GM21723 (cell line): ENCODE data around the gene SLC6A17.

Source experiments
- ATAC-seq: cut with Tn5 transposase; IDR thresholded peaks from one replicate; pipeline ENCODE4 v1.9.1; 2021; ENCODE audit warnings: mild to moderate bottlenecking, moderate library complexity; ENCODE audit not compliant: unreplicated experiment

SLC6A17 gene

DNA sequence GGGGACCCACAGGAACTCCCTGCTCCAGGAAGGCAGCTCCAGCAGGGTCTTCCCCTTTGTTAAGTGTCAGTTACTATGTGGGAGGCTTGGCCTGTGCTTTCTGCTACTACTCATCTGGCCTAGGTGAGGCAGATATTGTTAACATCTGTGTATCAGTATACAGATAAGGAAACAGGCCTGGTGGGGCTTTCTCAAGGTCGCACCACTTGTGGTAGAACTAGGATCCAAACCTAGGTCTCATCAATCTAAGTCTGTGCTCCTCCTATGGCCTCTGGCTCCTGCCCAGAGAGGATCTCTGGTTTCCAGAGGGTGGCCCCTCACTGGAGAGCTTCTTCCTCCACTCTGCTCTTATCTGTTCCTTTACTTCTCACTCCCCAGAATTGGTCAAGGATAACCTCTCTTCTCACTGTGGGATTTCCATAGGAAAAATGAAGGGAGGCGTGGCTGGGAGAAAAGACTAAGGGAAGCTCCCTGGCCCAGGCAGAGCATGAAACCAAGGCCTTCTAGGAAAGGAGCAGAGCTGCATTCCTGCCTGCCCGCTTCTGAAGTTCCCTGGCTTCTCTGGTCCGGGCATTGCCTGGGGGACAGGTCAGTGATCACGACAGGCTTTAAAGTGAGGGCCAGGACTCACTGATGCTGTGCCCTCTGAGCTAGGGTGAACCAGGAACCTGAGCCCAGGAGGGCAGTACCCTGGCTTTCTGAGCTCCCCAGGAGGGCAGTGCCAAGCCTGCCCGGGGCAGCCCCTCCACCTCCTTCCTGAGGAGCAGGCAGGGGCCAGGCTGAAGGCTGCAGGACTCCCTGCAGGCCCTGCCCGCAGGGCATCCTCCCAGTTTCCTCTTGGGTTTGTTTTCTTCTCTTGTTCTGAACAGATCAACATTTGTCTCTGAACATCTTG, 65.6 kb downstream of the SLC6A17 start:
- no peak for ATAC-seq

DNA sequence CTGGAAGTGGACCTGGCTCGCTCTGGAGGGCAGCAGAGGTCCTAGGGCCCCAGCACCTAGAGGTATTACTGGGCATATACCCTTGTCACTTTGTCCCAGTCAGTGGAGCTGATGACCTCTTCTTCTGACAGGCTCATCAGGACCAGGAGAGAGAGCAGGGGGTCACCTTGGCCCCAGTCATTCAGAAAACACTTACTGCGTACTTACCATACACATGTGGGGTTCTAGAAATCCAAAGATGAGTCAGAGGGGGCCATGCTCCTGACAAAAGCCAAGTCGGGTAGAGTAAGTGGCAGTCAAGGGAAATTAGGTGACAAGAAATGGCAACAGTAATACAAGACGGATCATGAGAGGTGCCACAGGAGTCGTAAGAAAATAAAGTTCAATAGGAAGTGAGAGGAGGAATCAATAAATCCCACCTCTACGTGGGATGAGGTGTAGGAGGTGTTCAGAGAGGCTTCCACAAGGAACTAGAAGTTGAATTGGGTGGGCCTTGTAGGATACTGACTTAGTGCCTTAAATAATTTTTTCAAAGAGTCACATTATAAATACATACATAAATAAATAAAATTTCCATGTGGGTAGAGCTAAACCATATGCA, 66.7 kb downstream of the SLC6A17 start:
- ATAC-seq: no peak

- ATAC-seq: no peak
Observed at GRCh38 chr1:110218137-110218536, 67.8 kb downstream of the SLC6A17 start.

DNA sequence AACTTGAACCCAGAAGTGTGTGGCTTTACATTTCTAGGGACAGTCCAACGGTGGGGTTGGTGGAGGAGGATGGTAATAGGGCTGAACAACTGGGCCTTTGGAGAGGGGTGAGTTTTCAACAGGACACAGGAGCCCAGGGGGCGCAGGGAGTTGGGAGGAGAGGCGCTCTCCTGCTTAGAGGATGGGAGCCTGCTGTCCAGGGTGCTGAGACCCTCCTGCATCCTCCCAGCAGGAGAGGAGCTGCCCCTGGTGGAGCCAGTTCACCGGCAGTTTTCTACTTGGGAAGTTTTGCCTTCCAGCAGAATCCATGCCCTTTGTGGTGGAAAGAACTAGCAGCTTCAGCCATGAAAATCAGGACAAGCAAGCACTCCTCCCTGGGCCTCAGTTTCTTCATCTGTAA, 68.4 kb downstream of the SLC6A17 start:
- ATAC-seq: no peak

DNA sequence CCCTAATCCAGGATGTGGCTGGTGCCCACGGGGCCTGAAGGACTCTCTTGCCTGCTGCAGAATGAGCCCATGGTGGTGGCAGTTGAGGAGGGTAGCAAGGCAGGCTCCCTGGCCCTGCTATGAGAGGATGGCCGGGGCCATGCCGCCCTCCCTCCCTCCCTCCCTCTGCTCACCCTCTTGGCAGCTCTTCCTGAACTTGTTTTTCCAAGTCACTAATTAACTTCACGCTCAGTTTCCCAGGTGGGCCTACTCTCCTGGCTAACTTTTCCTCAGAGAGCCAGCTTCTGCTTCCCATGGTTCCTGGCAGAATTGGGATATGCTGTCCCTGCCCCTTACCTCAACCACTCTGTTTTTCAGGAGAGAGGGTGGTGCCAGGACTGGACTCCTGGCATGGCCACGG, 70.0 kb downstream of the SLC6A17 start:
- no peak for ATAC-seq

DNA sequence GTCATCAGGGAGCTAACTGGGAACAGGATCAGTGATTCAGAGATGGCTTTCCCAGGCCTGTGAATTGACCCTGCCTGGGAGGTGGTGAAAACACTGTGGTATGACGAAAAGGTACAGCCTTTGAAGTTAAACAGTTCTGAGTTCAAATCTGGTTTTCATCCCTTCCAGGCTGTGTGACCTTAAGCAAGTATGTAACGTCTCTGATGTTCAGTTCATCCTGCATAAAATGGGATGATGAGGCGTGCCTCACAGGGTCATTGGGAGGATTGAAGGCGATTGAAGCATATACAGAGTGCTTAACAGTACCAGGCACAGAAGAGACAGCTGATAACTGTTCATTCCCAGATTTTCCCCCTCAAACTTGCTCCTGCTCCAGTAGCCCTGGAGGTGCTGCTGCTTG, 70.8 kb downstream of the SLC6A17 start:
- no peak for ATAC-seq

- no peak for ATAC-seq
Observed at GRCh38 chr1:110223127-110223526, 72.8 kb downstream of the SLC6A17 start.

- no peak for ATAC-seq
Observed at GRCh38 chr1:110223581-110223980, 73.3 kb downstream of the SLC6A17 start.

DNA sequence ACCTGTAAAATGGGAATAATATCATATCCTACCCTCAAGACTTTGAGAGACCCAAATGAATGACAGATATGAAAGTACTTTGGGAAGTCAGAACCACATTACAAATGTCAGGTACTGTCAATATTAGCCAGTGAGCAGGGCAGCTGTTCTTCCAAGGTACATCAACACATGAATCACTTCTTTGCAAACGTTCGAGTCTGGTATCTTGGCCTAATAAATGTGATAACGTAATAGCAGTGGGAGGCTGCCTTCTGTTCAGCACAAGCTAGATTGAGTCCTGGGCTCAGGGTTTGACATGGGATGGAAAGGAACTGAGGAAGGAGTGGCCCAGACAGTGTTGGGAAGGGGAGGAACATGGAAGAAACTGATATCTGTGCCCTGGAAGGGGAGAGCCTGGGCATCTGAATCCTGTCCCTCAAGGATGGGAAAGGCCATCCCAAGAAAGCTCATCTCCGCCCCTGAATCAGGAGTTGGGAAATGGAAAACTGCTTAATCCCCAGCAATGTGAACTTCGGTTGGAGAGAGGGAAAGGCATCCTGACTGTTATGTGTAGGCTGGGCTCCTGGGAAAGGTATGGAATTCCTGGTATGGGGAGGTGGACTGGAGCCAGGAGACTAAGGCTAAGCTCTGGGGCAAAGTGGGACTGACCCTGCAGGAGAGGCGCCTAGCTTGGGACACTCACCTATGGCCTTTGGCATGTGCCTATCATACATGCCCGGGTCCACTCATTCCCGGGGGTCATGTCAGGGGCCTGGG, 74.1 kb downstream of the SLC6A17 start:
- ATAC-seq: no peak

DNA sequence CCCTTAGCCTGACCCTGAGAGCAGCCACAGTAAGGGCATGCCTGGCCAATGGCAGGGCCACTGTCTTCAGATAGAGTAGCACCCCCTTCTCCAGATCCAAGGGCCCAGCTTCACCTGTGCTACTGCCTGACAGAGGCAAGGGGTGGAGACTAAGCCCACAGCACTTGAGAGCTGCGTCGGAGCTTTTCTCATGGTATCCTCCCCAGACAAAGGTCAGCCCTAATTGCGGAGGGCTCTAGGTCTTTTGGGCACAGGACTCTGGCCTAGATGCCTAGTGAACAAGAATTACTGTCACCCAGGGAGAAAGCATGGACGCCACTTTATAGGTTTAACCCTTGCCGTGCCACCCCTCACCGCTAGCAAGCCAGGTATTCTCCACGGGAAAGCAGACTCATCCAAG, 74.9 kb downstream of the SLC6A17 start:
- ATAC-seq: no peak

DNA sequence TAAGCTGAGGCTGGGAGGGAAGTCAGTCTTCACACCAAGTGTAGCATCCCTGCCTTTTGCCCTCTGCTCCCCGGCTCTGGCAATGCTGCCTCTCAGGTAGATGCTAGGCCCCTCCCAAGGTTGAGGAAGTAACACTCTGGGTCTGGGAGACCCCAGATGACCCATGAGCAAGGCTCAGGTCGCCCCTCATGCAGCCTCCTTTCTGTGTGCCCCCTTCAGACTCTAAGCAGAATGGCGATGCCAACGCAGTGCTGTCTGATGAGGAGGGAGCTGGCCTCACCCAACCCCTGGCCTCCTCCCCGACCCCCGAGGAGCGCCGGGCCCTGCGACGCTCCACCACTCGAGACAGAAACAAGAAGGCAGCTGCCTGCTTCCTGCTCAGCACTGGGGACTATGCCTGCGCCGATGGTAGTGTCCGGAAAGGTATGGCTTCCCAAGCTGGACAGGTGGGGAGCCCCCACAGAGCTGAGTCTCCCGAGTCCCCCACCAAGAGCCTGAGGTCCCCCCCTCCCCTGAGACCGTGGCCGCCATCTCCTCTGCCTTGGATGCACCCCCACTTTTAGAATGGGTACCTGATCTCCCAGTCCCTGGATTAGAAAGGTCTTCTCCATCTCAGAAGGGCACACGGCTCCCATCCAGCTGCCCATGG, 75.6 kb downstream of the SLC6A17 start:
- no peak for ATAC-seq

DNA sequence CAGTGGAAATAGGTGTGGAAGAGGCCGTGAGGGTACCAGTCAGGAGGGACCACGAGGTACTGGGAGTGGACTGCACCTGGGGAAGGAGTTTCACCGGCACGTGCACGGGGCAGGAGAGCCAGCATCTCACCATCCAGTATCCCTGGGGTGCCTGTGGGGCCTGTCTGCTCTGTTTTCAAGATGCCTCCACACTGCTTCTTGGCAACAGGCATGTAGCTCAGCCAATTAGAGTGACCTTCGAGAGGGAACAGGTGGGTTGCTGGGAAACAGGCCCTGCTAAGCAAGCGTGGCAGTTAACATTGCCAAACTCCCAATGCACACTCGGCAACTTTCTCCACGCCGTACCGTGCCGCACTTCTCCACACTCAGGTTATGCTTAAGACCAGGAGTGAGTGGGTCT, 77.5 kb downstream of the SLC6A17 start:
- no peak for ATAC-seq

GRCh38 chr1:110228381-110228780, 78.1 kb downstream of the SLC6A17 start:
- ATAC-seq: no peak

GRCh38 chr1:110228869-110229268, 78.6 kb downstream of the SLC6A17 start:
- no peak for ATAC-seq

DNA sequence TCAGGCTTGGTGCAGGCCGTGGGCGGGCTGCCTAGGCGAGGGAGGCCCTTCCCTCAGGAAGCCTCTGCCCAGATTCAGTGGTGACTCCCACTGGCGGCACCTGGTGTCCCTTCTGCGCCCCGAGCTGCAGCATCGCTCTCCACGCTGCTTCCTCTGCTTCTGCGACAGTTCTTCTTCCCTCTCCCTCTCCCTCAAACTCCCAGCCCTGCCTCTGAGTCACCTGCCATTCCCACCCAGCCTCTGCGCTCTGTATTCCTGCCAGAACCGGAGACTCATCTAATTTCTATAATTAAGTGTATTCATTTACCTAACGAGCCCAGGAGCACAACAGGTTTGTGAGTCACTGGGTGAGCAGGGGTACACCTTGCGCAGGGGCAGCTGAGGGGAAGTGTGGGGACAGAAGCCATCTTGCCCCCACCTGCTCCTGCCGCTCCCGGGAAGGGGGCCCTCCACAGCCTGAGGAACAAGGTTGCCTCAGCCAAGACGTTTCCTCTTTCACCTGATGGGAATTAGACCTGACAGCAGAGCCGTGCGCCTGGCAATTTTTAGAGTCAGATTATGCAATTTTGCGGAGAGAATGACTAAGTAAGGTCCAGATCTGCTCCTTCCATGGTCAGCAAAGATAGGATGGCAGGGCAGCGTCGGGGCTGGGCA, 79.2 kb downstream of the SLC6A17 start:
- ATAC-seq: no peak

GRCh38 chr1:110230381-110231199, 80.3 kb downstream of the SLC6A17 start:
- ATAC-seq: no peak

DNA sequence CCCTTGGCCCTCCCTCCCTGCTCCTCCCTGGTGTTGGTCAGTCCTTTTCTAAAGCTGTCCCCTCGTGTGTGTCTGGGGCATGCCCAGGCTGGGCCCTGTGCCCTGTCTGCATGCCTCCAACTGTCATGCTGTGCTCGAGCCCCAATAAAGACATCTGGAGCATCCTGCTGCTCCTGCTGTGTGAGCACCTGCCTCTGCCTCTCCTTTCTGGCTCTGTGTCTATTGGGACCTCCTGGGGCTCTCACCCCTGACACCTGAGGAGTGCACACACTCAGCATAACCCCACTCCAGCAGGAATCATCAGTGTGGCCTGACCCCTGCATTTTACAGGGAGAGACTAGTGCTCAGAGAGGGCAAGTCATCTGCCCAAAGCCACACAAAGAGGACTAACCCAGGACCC, 83.6 kb downstream of the SLC6A17 start:
- ATAC-seq: no peak

DNA sequence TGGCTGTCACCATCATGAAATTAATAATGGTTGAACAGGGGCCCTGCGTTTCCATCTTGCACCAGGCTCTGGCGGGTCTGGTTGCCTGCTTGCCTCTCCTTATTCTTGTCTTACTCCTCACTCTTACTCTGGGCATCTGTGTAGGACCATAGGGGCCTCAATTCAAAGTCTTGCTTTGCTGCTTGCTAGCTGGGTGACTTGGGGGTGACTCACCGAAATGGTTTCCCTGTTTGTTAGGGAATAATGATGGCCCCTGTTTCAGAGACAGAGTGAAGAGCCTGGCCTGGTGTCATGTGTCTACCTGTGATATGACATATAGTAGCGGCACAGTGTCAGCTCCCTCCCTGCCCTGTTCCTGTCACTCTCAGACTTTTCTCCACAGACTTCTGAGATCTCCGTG, 84.4 kb downstream of the SLC6A17 start:
- ATAC-seq: no peak

DNA sequence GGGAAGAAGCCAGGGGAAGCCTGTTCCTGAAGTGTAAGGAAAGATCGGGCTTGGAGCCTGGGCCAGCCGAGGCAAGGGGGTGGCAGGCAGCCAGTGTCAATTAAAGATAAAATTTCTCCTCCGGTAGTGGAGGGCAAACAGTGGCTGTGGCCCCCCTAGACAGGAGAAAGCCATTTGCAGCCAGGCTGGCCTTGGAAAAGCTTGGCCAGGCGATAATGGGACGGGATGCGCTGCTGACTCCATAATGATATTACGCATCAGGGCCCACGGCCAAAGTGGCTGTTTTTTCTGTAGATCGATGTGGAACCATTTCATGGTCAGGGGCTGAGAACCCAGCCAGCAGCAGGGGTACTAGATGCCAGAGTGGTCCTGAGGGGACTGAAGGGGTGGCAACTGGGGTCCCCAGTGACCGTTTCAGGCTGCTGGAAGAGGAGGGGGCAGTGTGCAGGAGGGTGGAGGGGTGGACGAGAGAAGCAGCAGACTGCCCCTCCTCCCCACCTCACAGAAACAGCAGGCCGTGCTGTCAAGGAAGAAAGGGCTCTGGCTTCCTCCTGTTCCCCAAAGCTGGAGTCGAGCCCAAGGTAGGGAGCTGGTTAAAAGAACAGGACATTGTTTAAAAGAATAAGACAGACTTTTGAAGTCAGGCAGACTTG, 85.0 kb downstream of the SLC6A17 start:
- ATAC-seq: no peak
